Measurements from ENCODE around the gene KCTD4.
A peak's percentile ranks its signal among the peaks of the same experiment; 100 is the strongest.
"Not testable (repeated sequence)": the region's sequence is repeated elsewhere in the genome, so short reads cannot be mapped to it uniquely, and the experiment has no call there.

KCTD4 gene

GRCh38 chr13:45198924-45199323, 1.9 kb downstream of the KCTD4 start:
- no peak for DNase-seq
- TF ChIP-seq POLR2A (IDR thresholded peaks at IDR 0.05; ENCODE audit: low read length) (no peak), GATA1 (IDR thresholded peaks at IDR 0.05; ENCODE audit: low read depth, low read length) (no peak)

GRCh38 chr13:45198041-45198440, 2.8 kb downstream of the KCTD4 start:
- no peak for DNase-seq
- no peak for TF ChIP-seq GATA1 (IDR thresholded peaks at IDR 0.05; ENCODE audit: low read depth, low read length)
- no peak for TF ChIP-seq POLR2A (IDR thresholded peaks at IDR 0.05; ENCODE audit: low read length)

GRCh38 chr13:45196622-45197021, 4.2 kb downstream of the KCTD4 start:
- no peak for DNase-seq
- TF ChIP-seq GATA1 (IDR thresholded peaks at IDR 0.05; ENCODE audit: low read depth, low read length) (no peak), POLR2A (IDR thresholded peaks at IDR 0.05; ENCODE audit: low read length) (no peak)

- TF ChIP-seq POLR2A (IDR thresholded peaks at IDR 0.05; ENCODE audit: low read length) (no peak), GATA1 (IDR thresholded peaks at IDR 0.05; ENCODE audit: low read depth, low read length) (no peak)
- no peak for DNase-seq
Measured at GRCh38 chr13:45196096-45196495, 4.7 kb downstream of the KCTD4 start.

GRCh38 chr13:45195421-45195820, 5.4 kb downstream of the KCTD4 start:
- no peak for DNase-seq

GRCh38 chr13:45194081-45194939, 6.5 kb downstream of the KCTD4 start:
- TF ChIP-seq POLR2A (IDR thresholded peaks at IDR 0.05; ENCODE audit: low read length) = no peak
- no peak for TF ChIP-seq GATA1 (IDR thresholded peaks at IDR 0.05; ENCODE audit: low read depth, low read length)
- DNase-seq = no peak

More at GRCh38 chr13:45195421-45195820, 5.4 kb downstream of the KCTD4 start:
- no peak for TF ChIP-seq POLR2A (IDR thresholded peaks at IDR 0.05; ENCODE audit: low read length)
- no peak for TF ChIP-seq GATA1 (IDR thresholded peaks at IDR 0.05; ENCODE audit: low read depth, low read length)

GRCh38 chr13:45191874-45192273, 9.0 kb downstream of the KCTD4 start:
- no peak for DNase-seq
- TF ChIP-seq POLR2A (IDR thresholded peaks at IDR 0.05; ENCODE audit: low read length) (no peak), GATA1 (IDR thresholded peaks at IDR 0.05; ENCODE audit: low read depth, low read length) (no peak)

- not testable (repeated sequence) for DNase-seq
Measured at GRCh38 chr13:45189511-45189910, 11.3 kb downstream of the KCTD4 start.

- not testable (repeated sequence) for DNase-seq
Measured at GRCh38 chr13:45189077-45189476, 11.8 kb downstream of the KCTD4 start.

GRCh38 chr13:45185286-45185685, 15.6 kb downstream of the KCTD4 start:
- TF ChIP-seq GATA1 (IDR thresholded peaks at IDR 0.05; ENCODE audit: low read depth, low read length) (no peak), POLR2A (IDR thresholded peaks at IDR 0.05; ENCODE audit: low read length) (no peak)
- no peak for DNase-seq

GRCh38 chr13:45184693-45185092, 16.2 kb downstream of the KCTD4 start:
- TF ChIP-seq POLR2A (IDR thresholded peaks at IDR 0.05; ENCODE audit: low read length) (no peak), GATA1 (IDR thresholded peaks at IDR 0.05; ENCODE audit: low read depth, low read length) (no peak)
- DNase-seq = no peak

GRCh38 chr13:45180713-45181601, 19.9 kb downstream of the KCTD4 start:
- TF ChIP-seq GATA1 (IDR thresholded peaks at IDR 0.05; ENCODE audit: low read depth, low read length) (no peak), POLR2A (IDR thresholded peaks at IDR 0.05; ENCODE audit: low read length) (no peak)

GRCh38 chr13:45180303-45180702, 20.5 kb downstream of the KCTD4 start:
- no peak for TF ChIP-seq GATA1 (IDR thresholded peaks at IDR 0.05; ENCODE audit: low read depth, low read length)
- no peak for TF ChIP-seq POLR2A (IDR thresholded peaks at IDR 0.05; ENCODE audit: low read length)
- DNase-seq = no peak

More at GRCh38 chr13:45180713-45181601, 19.9 kb downstream of the KCTD4 start:
- DNase-seq = peak in 1 of 2 experiments; percentile 12

- TF ChIP-seq POLR2A (IDR thresholded peaks at IDR 0.05; ENCODE audit: low read length) (no peak), GATA1 (IDR thresholded peaks at IDR 0.05; ENCODE audit: low read depth, low read length) (no peak)
- no peak for DNase-seq
Measured at GRCh38 chr13:45179428-45179827, 21.4 kb downstream of the KCTD4 start.
